Occipital lobe (tissue), 2 donors: ENCODE data around the gene SFSWAP. TPM values are rescaled to one million over a fixed set of nuclear protein-coding genes. Genes with fewer than 3 reads are reported as not detected.
"Not testable (repeated sequence)": the region's sequence is repeated elsewhere in the genome, so short reads cannot be mapped to it uniquely, and the experiment has no call there.

ENCODE experiments used
- DNase-seq: peaks from one replicate; lab custom pipeline; 2025; lab: John Stamatoyannopoulos, UW
- total RNA-seq: library from RNA; depleted of rRNA; stranded (reverse); fragments of >200 nt; gene quantifications from one replicate; pipeline ENCODE4 v1.2.3, GENCODE V29; 2014

Gene SFSWAP
- total RNA-seq, 1 donor from 2014 or later: 26.4 TPM

- no peak for DNase-seq
Observed at GRCh38 chr12:131735153-131735456, 24.2 kb downstream of the SFSWAP start.

- DNase-seq: no peak
Observed at GRCh38 chr12:131735476-131736445, 24.9 kb downstream of the SFSWAP start.

- DNase-seq: no peak
Observed at GRCh38 chr12:131736446-131737149, 25.7 kb downstream of the SFSWAP start.

- no peak for DNase-seq
Observed at GRCh38 chr12:131737150-131737827, 26.4 kb downstream of the SFSWAP start.

GRCh38 chr12:131738196-131738595 lies 27.3 kb downstream of the SFSWAP start:
- DNase-seq: no peak

- no peak for DNase-seq
Observed at GRCh38 chr12:131740626-131741025, 29.7 kb downstream of the SFSWAP start.

- DNase-seq: not testable (repeated sequence)
Observed at GRCh38 chr12:131742761-131743160, 31.9 kb downstream of the SFSWAP start.

- not testable (repeated sequence) for DNase-seq
Observed at GRCh38 chr12:131743410-131743809, 32.5 kb downstream of the SFSWAP start.

GRCh38 chr12:131743880-131744279 lies 33.0 kb downstream of the SFSWAP start:
- not testable (repeated sequence) for DNase-seq

GRCh38 chr12:131744675-131745074 lies 33.8 kb downstream of the SFSWAP start:
- not testable (repeated sequence) for DNase-seq

- no peak for DNase-seq
Observed at GRCh38 chr12:131745706-131746105, 34.8 kb downstream of the SFSWAP start.

GRCh38 chr12:131747276-131748177 lies 36.6 kb downstream of the SFSWAP start:
- DNase-seq: no peak

- DNase-seq: no peak
Observed at GRCh38 chr12:131749618-131750315, 38.9 kb downstream of the SFSWAP start.

- no peak for DNase-seq
Observed at GRCh38 chr12:131751335-131751734, 40.4 kb downstream of the SFSWAP start.

- no peak for DNase-seq
Observed at GRCh38 chr12:131752451-131752850, 41.6 kb downstream of the SFSWAP start.

- no peak for DNase-seq
Observed at GRCh38 chr12:131753005-131753404, 42.1 kb downstream of the SFSWAP start.

- DNase-seq: no peak
Observed at GRCh38 chr12:131753757-131754156, 42.9 kb downstream of the SFSWAP start.

GRCh38 chr12:131754184-131754583 lies 43.3 kb downstream of the SFSWAP start:
- no peak for DNase-seq

GRCh38 chr12:131755305-131756113 lies 44.6 kb downstream of the SFSWAP start:
- no peak for DNase-seq
